HEK293 (cell line): ENCODE results near the gene CASK.

Experiments
- CTCF ChIA-PET: fragments of 350-600 bp; formaldehyde crosslinking; extraction: SDS; loops from one replicate; lab custom pipeline; 2021; ENCODE audit warnings: antibody characterized with exemption; lab: Yijun Ruan, JAX
- POLR2A ChIA-PET: fragments of 300-600 bp; formaldehyde crosslinking; extraction: SDS; loops from one replicate; lab custom pipeline; 2020; ENCODE audit warnings: antibody characterized with exemption, inconsistent platforms; lab: Yijun Ruan, JAX
- H3K27ac ChIP-seq: fragments of 200-500 bp; sonication (Bioruptor generic); 2 replicates; pipeline ENCODE4 v1.5.1; 2014; ENCODE audit warnings: low read depth, low read length, control low read depth, inconsistent platforms; ENCODE audit errors: extremely low read depth
- H3K36me3 ChIP-seq, 2 experiments: fragments of 200-500 bp in 1 of 2; sonication (Bioruptor generic) in 1 of 2; 1 replicate in 1 of 2; 2 replicates in 1 of 2; pipeline ENCODE4 v1.5.1; 2014 to 2017; ENCODE audit warnings: inconsistent platforms in 2 of 2, low read length in 2 of 2; ENCODE audit not compliant: control insufficient read depth in 2 of 2, insufficient read depth in 1 of 2
- H3K4me1 ChIP-seq: fragments of 200-500 bp; sonication (Bioruptor generic); 2 replicates; pipeline ENCODE4 v1.5.1; 2014; ENCODE audit warnings: mild to moderate bottlenecking, low read length, inconsistent platforms; ENCODE audit not compliant: control insufficient read depth, insufficient read depth
- H3K4me3 ChIP-seq: 2 replicates; pipeline ENCODE4 v1.5.1; 2011; ENCODE audit warnings: low read depth, mild to moderate bottlenecking, control low read depth, low read length, moderate library complexity
- H3K9me3 ChIP-seq: fragments of 200-500 bp; sonication (Bioruptor generic); 2 replicates; pipeline ENCODE4 v1.5.1; 2014; ENCODE audit warnings: low read depth, low read length, inconsistent platforms; ENCODE audit not compliant: control insufficient read depth, insufficient read depth
- EGR2 ChIP-seq: fragments of 450-650 bp; formaldehyde crosslinking; IDR thresholded peaks from 2 replicates; pipeline ENCODE4 v1.5.1; 2016; ENCODE audit warnings: low read depth, missing biosample characterization, missing genetic modification characterization
- MZF1 ChIP-seq: fragments of 450-650 bp; formaldehyde crosslinking; IDR thresholded peaks from 2 replicates; pipeline ENCODE4 v1.5.1; 2017; ENCODE audit warnings: missing biosample characterization, missing genetic modification characterization, borderline replicate concordance
- SALL2 ChIP-seq: fragments of 450-650 bp; formaldehyde crosslinking; IDR thresholded peaks from 2 replicates; pipeline ENCODE4 v1.5.0; 2017; ENCODE audit warnings: missing biosample characterization, mild to moderate bottlenecking, missing genetic modification characterization, borderline replicate concordance
- ZNF112 ChIP-seq: fragments of 450-650 bp; formaldehyde crosslinking; IDR thresholded peaks from 2 replicates; pipeline ENCODE4 v1.5.0; 2017; ENCODE audit warnings: missing biosample characterization, missing genetic modification characterization
- ZNF114 ChIP-seq: fragments of 450-650 bp; formaldehyde crosslinking; IDR thresholded peaks from 2 replicates; pipeline ENCODE4 v1.5.0; 2017; ENCODE audit warnings: missing biosample characterization, missing genetic modification characterization
- ZNF2 ChIP-seq: fragments of 450-650 bp; formaldehyde crosslinking; IDR thresholded peaks from 2 replicates; pipeline ENCODE4 v1.5.1; 2016; ENCODE audit warnings: missing biosample characterization, missing genetic modification characterization
- ZNF391 ChIP-seq: fragments of 450-650 bp; formaldehyde crosslinking; IDR thresholded peaks from 2 replicates; pipeline ENCODE4 v1.5.1; 2016; ENCODE audit warnings: low read depth, missing biosample characterization, missing genetic modification characterization, borderline replicate concordance
- ZNF426 ChIP-seq: fragments of 450-650 bp; formaldehyde crosslinking; IDR thresholded peaks from 2 replicates; pipeline ENCODE4 v1.5.1; 2017; ENCODE audit warnings: missing biosample characterization, missing genetic modification characterization, mild to moderate bottlenecking, inconsistent platforms, moderate library complexity
- ZNF548 ChIP-seq: fragments of 450-650 bp; formaldehyde crosslinking; IDR thresholded peaks from 2 replicates; pipeline ENCODE4 v1.5.1; 2016; ENCODE audit warnings: missing biosample characterization, missing genetic modification characterization
- ZNF555 ChIP-seq: fragments of 450-650 bp; formaldehyde crosslinking; conservative IDR thresholded peaks from 2 replicates; pipeline ENCODE4 v1.5.1; 2017; ENCODE audit warnings: missing biosample characterization, mild to moderate bottlenecking, missing genetic modification characterization, inconsistent platforms
- ZNF596 ChIP-seq: fragments of 450-650 bp; IDR thresholded peaks from 2 replicates; pipeline ENCODE4 v1.5.0; 2018; ENCODE audit warnings: missing biosample characterization, mild to moderate bottlenecking, missing genetic modification characterization, moderate library complexity
- ZNF621 ChIP-seq: fragments of 450-650 bp; formaldehyde crosslinking; IDR thresholded peaks from 2 replicates; pipeline ENCODE4 v1.5.1; 2017; ENCODE audit warnings: missing biosample characterization, missing genetic modification characterization
- ZNF776 ChIP-seq: fragments of 450-650 bp; formaldehyde crosslinking; IDR thresholded peaks from 2 replicates; pipeline ENCODE4 v1.5.0; 2017; ENCODE audit warnings: missing biosample characterization, missing genetic modification characterization, borderline replicate concordance
- ZNF777 ChIP-seq: fragments of 450-650 bp; formaldehyde crosslinking; IDR thresholded peaks from 2 replicates; pipeline ENCODE4 v1.5.1; 2017; ENCODE audit warnings: missing biosample characterization, missing genetic modification characterization, borderline replicate concordance
- TF ChIP-seq, protein P1 (sequence below): fragments of 450-650 bp; formaldehyde crosslinking; IDR thresholded peaks from 2 replicates; pipeline ENCODE4 v1.5.1; 2016; ENCODE audit warnings: missing biosample characterization, missing genetic modification characterization, low read depth
- TF ChIP-seq, protein P2 (sequence below): fragments of 450-650 bp; IDR thresholded peaks from 2 replicates; pipeline ENCODE4 v1.5.1; 2018; ENCODE audit warnings: missing biosample characterization, mild to moderate bottlenecking, missing genetic modification characterization
- TF ChIP-seq, protein P3 (sequence below): fragments of 450-650 bp; formaldehyde crosslinking; IDR thresholded peaks from 2 replicates; pipeline ENCODE4 v1.5.1; 2016; ENCODE audit warnings: missing biosample characterization, missing genetic modification characterization, borderline replicate concordance
- TF ChIP-seq, protein P4 (sequence below): fragments of 450-650 bp; formaldehyde crosslinking; IDR thresholded peaks from 2 replicates; pipeline ENCODE4; 2016; ENCODE audit warnings: missing biosample characterization, missing genetic modification characterization
- TF ChIP-seq, protein P5 (sequence below): fragments of 450-650 bp; formaldehyde crosslinking; IDR thresholded peaks from 2 replicates; pipeline ENCODE4 v1.5.1; 2016; ENCODE audit warnings: missing biosample characterization, missing genetic modification characterization
- TF ChIP-seq, protein P6 (sequence below): fragments of 450-650 bp; formaldehyde crosslinking; IDR thresholded peaks from 2 replicates; pipeline ENCODE4 v1.5.1; 2016; ENCODE audit warnings: missing biosample characterization, missing genetic modification characterization

CASK gene

DNA sequence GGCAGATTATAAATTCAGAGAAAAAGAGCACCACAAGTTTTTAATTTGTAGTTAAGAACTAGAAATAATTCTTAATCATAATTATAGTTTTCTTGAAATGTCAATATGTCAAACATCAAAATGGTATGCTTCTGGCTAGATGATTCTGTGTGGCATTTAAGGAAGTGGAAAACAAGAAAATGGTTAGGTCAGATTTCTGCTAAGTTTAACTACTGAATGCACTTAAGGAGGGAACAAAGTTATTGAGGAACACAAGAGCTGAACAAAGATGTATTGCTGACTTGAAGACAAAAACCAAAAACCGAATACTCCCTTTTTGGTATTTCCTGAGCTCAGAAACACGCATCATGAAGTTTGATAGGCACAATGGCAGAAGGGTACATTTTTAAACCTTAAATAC, 293.3 kb downstream of the CASK start:
- TF ChIP-seq, protein P1, sequence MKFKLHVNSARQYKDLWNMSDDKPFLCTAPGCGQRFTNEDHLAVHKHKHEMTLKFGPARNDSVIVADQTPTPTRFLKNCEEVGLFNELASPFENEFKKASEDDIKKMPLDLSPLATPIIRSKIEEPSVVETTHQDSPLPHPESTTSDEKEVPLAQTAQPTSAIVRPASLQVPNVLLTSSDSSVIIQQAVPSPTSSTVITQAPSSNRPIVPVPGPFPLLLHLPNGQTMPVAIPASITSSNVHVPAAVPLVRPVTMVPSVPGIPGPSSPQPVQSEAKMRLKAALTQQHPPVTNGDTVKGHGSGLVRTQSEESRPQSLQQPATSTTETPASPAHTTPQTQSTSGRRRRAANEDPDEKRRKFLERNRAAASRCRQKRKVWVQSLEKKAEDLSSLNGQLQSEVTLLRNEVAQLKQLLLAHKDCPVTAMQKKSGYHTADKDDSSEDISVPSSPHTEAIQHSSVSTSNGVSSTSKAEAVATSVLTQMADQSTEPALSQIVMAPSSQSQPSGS: no peak
- TF ChIP-seq, protein P2, sequence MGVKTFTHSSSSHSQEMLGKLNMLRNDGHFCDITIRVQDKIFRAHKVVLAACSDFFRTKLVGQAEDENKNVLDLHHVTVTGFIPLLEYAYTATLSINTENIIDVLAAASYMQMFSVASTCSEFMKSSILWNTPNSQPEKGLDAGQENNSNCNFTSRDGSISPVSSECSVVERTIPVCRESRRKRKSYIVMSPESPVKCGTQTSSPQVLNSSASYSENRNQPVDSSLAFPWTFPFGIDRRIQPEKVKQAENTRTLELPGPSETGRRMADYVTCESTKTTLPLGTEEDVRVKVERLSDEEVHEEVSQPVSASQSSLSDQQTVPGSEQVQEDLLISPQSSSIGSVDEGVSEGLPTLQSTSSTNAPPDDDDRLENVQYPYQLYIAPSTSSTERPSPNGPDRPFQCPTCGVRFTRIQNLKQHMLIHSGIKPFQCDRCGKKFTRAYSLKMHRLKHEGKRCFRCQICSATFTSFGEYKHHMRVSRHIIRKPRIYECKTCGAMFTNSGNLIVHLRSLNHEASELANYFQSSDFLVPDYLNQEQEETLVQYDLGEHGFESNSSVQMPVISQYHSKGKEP (tag by site-specific recombination): no peak
- no peak for TF ChIP-seq ZNF2 (tag by site-specific recombination)
- TF ChIP-seq ZNF596 (tag by site-specific recombination): no peak
- no peak for TF ChIP-seq ZNF114
- no peak for TF ChIP-seq ZNF776 (tag by site-specific recombination)
- TF ChIP-seq, protein P3, sequence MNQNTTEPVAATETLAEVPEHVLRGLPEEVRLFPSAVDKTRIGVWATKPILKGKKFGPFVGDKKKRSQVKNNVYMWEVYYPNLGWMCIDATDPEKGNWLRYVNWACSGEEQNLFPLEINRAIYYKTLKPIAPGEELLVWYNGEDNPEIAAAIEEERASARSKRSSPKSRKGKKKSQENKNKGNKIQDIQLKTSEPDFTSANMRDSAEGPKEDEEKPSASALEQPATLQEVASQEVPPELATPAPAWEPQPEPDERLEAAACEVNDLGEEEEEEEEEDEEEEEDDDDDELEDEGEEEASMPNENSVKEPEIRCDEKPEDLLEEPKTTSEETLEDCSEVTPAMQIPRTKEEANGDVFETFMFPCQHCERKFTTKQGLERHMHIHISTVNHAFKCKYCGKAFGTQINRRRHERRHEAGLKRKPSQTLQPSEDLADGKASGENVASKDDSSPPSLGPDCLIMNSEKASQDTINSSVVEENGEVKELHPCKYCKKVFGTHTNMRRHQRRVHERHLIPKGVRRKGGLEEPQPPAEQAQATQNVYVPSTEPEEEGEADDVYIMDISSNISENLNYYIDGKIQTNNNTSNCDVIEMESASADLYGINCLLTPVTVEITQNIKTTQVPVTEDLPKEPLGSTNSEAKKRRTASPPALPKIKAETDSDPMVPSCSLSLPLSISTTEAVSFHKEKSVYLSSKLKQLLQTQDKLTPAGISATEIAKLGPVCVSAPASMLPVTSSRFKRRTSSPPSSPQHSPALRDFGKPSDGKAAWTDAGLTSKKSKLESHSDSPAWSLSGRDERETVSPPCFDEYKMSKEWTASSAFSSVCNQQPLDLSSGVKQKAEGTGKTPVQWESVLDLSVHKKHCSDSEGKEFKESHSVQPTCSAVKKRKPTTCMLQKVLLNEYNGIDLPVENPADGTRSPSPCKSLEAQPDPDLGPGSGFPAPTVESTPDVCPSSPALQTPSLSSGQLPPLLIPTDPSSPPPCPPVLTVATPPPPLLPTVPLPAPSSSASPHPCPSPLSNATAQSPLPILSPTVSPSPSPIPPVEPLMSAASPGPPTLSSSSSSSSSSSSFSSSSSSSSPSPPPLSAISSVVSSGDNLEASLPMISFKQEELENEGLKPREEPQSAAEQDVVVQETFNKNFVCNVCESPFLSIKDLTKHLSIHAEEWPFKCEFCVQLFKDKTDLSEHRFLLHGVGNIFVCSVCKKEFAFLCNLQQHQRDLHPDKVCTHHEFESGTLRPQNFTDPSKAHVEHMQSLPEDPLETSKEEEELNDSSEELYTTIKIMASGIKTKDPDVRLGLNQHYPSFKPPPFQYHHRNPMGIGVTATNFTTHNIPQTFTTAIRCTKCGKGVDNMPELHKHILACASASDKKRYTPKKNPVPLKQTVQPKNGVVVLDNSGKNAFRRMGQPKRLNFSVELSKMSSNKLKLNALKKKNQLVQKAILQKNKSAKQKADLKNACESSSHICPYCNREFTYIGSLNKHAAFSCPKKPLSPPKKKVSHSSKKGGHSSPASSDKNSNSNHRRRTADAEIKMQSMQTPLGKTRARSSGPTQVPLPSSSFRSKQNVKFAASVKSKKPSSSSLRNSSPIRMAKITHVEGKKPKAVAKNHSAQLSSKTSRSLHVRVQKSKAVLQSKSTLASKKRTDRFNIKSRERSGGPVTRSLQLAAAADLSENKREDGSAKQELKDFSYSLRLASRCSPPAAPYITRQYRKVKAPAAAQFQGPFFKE (tag by site-specific recombination): no peak
- no peak for TF ChIP-seq ZNF621 (tag by site-specific recombination)
- no peak for TF ChIP-seq ZNF391 (tag by site-specific recombination)
- no peak for TF ChIP-seq ZNF555 (tag by site-specific recombination)
- CTCF ChIA-PET: no interaction called here
- POLR2A ChIA-PET: no interaction called here
- Histone ChIP-seq H3K9me3 (no peaks in the 10 kb centered on the region), H3K4me3 (no peak overlapping the region), H3K27ac (no peak overlapping the region), H3K36me3 (peaks cover 5 to 6% of the 10 kb centered on the region in 2 experiments; a peak in 2 of 3 replicates), H3K4me1 (no peaks in the 10 kb centered on the region)

DNA sequence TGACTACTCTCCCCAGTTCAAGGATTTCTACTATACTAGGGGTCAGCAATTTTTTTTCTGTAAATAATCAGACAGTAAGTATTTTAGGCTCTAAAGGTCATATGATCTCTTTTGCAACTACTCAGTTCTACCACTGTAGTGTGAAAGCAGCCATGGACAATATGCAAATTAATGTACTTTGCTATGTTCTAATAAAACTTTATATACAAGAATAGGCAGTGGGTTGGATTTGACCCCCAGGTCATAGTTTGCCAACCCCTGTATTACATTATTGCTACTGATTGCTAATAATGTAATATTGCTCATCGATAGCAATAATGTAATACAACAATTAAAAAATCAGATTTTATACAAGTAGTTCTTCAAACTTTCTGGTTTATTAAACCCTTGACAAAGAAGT, 293.8 kb downstream of the CASK start:
- no peak overlapping the region for H3K27ac ChIP-seq
- CTCF ChIA-PET: no interaction called here
- TF ChIP-seq ZNF112 (tag by site-specific recombination) (no peak), MZF1 (tag by site-specific recombination) (no peak), EGR2 (tag by site-specific recombination) (no peak), ZNF621 (tag by site-specific recombination) (no peak), ZNF777 (tag by site-specific recombination) (no peak), SALL2 (tag by site-specific recombination) (no peak), ZNF548 (tag by site-specific recombination) (no peak), ZNF426 (tag by site-specific recombination) (no peak)
- TF ChIP-seq, protein P4, sequence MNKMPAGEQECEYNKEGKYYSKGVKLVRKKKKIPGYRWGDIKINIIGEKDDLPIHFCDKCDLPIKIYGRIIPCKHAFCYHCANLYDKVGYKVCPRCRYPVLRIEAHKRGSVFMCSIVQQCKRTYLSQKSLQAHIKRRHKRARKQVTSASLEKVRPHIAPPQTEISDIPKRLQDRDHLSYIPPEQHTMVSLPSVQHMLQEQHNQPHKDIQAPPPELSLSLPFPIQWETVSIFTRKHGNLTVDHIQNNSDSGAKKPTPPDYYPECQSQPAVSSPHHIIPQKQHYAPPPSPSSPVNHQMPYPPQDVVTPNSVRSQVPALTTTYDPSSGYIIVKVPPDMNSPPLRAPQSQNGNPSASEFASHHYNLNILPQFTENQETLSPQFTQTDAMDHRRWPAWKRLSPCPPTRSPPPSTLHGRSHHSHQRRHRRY (tag by site-specific recombination): no peak
- TF ChIP-seq, protein P5, sequence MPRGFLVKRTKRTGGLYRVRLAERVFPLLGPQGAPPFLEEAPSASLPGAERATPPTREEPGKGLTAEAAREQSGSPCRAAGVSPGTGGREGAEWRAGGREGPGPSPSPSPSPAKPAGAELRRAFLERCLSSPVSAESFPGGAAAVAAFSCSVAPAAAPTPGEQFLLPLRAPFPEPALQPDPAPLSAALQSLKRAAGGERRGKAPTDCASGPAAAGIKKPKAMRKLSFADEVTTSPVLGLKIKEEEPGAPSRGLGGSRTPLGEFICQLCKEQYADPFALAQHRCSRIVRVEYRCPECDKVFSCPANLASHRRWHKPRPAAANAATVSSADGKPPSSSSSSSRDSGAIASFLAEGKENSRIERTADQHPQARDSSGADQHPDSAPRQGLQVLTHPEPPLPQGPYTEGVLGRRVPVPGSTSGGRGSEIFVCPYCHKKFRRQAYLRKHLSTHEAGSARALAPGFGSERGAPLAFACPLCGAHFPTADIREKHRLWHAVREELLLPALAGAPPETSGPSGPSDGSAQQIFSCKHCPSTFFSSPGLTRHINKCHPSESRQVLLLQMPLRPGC (tag by site-specific recombination): no peak
- TF ChIP-seq, protein P6, sequence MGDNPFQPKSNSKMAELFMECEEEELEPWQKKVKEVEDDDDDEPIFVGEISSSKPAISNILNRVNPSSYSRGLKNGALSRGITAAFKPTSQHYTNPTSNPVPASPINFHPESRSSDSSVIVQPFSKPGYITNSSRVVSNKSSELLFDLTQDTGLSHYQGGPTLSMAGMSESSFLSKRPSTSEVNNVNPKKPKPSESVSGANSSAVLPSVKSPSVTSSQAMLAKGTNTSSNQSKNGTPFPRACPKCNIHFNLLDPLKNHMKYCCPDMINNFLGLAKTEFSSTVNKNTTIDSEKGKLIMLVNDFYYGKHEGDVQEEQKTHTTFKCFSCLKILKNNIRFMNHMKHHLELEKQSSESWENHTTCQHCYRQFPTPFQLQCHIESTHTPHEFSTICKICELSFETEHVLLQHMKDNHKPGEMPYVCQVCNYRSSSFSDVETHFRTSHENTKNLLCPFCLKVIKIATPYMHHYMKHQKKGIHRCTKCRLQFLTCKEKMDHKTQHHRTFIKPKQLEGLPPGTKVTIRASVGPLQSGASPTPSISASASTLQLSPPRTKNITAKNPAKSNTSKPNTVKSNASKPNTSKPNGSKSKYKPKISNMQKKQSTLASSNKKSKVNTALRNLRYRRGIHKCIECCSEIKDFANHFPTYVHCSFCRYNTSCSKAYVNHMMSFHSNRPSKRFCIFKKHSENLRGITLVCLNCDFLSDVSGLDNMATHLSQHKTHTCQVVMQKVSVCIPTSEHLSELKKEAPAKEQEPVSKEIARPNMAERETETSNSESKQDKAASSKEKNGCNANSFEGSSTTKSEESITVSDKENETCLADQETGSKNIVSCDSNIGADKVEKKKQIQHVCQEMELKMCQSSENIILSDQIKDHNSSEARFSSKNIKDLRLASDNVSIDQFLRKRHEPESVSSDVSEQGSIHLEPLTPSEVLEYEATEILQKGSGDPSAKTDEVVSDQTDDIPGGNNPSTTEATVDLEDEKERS: no peak

More for the DNA sequence above, 293.8 kb downstream of the CASK start:
- POLR2A ChIA-PET: no interaction called here
- H3K36me3 ChIP-seq: peaks cover 5 to 8% of the 10 kb centered on the region in 2 experiments; a peak in 2 of 3 replicates
- no peaks in the 10 kb centered on the region for H3K4me1 ChIP-seq
- no peaks in the 10 kb centered on the region for H3K9me3 ChIP-seq
- no peak overlapping the region for H3K4me3 ChIP-seq
